HCT116 (cell line): ENCODE measurements around the gene FRAS1. TPM values are rescaled to one million over a fixed set of nuclear protein-coding genes. Genes with fewer than 3 reads are reported as not detected.

Source experiments
- ATAC-seq: fragments of 200-7000 bp; cut with Tn5 transposase; 2 replicates; pipeline ENCODE4 v1.9.1; 2020; ENCODE audit warnings: mild to moderate bottlenecking, moderate library complexity
- BruUV-seq: library from RNA; stranded (reverse); fragments of 400-500 nt; replicated peaks from 2 replicates; lab custom pipeline; 2021; lab: Mats Ljungman, UMichigan
- CTCF ChIA-PET: fragments of 300-600 bp; sonication (Branson Sonifier 250); formaldehyde crosslinking; loops from one replicate; lab custom pipeline; 2021; ENCODE audit warnings: antibody characterized with exemption; lab: Charles Lee
- POLR2A ChIA-PET: fragments of 300-600, 350-600 bp; sonication (Branson Sonifier 250); formaldehyde crosslinking; loops from one replicate; lab custom pipeline; 2021; ENCODE audit warnings: antibody characterized with exemption; lab: Charles Lee
- RAD21 ChIA-PET, 2 experiments: fragments of 300-600 bp; sonication (Branson Sonifier 250); formaldehyde crosslinking; loops; one replicate each; lab custom pipeline; 2023; ENCODE audit warnings: low total read pairs in 2 of 2; ENCODE audit not compliant: uncharacterized antibody in 2 of 2, unreplicated experiment in 2 of 2, low non-redundant PET in 1 of 2; lab: Charles Lee
- DNase-seq: peaks from one replicate; pipeline ENCODE4 v3.0.0-alpha.2; 2010; ENCODE audit warnings: low read depth, low spot score
- H2AFZ ChIP-seq: fragments of 200-600 bp; shearing (Covaris generic), sonication (generic); 2 replicates; pipeline ENCODE4 v1.6.1; 2017; ENCODE audit warnings: low read depth, mixed run types, mixed read lengths, antibody characterized with exemption, low read length; ENCODE audit not compliant: poor library complexity, severe bottlenecking
- H3K27ac ChIP-seq: 2 replicates; pipeline ENCODE4 v1.5.1; 2012; ENCODE audit warnings: low read depth, low read length
- H3K27me3 ChIP-seq: fragments of 200-600 bp; sonication (generic); 2 replicates; pipeline ENCODE4 v1.6.1; 2016; ENCODE audit warnings: mixed run types, low read length, mixed read lengths; ENCODE audit not compliant: insufficient read depth
- H3K36me3 ChIP-seq, 2 experiments: fragments of 200-500 bp in 1 of 2; fragments of 200-600 bp in 1 of 2; sonication (Bioruptor generic) in 1 of 2; sonication (generic) in 1 of 2; 2 replicates each; pipeline versions ENCODE4 v1.5.1 to v1.6.1; 2014 to 2016; ENCODE audit warnings: low read length in 2 of 2, inconsistent platforms in 1 of 2, mixed read lengths in 1 of 2, mixed run types in 1 of 2; ENCODE audit not compliant: insufficient read depth in 2 of 2, control insufficient read depth in 1 of 2
- H3K4me1 ChIP-seq, 2 experiments: fragments of 200-600 bp in 1 of 2; sonication (generic) in 1 of 2; 2 replicates each; pipeline versions ENCODE4 v1.5.1 to v1.6.1; 2012 to 2017; ENCODE audit warnings: low read length in 2 of 2, inconsistent platforms in 1 of 2, mild to moderate bottlenecking in 1 of 2, mixed read lengths in 1 of 2, mixed run types in 1 of 2, moderate library complexity in 1 of 2; ENCODE audit not compliant: insufficient read depth in 2 of 2, control insufficient read depth in 1 of 2
- H3K4me2 ChIP-seq: fragments of 200-600 bp; sonication (generic); 2 replicates; pipeline ENCODE4 v1.6.1; 2017; ENCODE audit warnings: mixed run types, low read length, mixed read lengths
- H3K4me3 ChIP-seq, 2 experiments: fragments of 200-600 bp in 1 of 2; sonication (generic) in 1 of 2; replicated peaks in 1 of 2; 2 replicates each; pipeline ENCODE4 v1.5.1; 2011 to 2016; ENCODE audit warnings: low read length in 2 of 2, control low read depth in 1 of 2, low read depth in 1 of 2, mild to moderate bottlenecking in 1 of 2, mixed read lengths in 1 of 2, mixed run types in 1 of 2
- H3K79me2 ChIP-seq: fragments of 200-600 bp; sonication (generic); 2 replicates; pipeline ENCODE4 v1.6.1; 2017; ENCODE audit warnings: mild to moderate bottlenecking, mixed run types, low read length, moderate library complexity, mixed read lengths; ENCODE audit not compliant: insufficient read depth
- H3K9ac ChIP-seq: fragments of 200-600 bp; sonication (generic); 2 replicates; pipeline ENCODE4 v1.6.1; 2016; ENCODE audit warnings: low read length, mixed read lengths
- H3K9me2 ChIP-seq: fragments of 200-600 bp; sonication (generic), shearing (Covaris generic); 2 replicates; pipeline ENCODE4 v1.6.1; 2017; ENCODE audit warnings: mixed run types, mild to moderate bottlenecking, moderate library complexity; ENCODE audit not compliant: insufficient read depth
- H3K9me3 ChIP-seq, 2 experiments: fragments of 200-500 bp in 1 of 2; fragments of 200-600 bp in 1 of 2; sonication (Bioruptor generic) in 1 of 2; sonication (generic) in 1 of 2; 2 replicates each; pipeline ENCODE4 v1.6.1; 2014 to 2017; ENCODE audit warnings: low read length in 2 of 2, mixed read lengths in 2 of 2, inconsistent platforms in 1 of 2, low read depth in 1 of 2, mild to moderate bottlenecking in 1 of 2, mixed run types in 1 of 2, moderate library complexity in 1 of 2; ENCODE audit not compliant: control insufficient read depth in 1 of 2, insufficient read depth in 1 of 2
- H4K20me1 ChIP-seq: fragments of 200-600 bp; sonication (generic), shearing (Covaris generic); 2 replicates; pipeline ENCODE4 v1.6.1; 2017; ENCODE audit warnings: mixed run types, mild to moderate bottlenecking, moderate library complexity; ENCODE audit not compliant: insufficient read depth
- ATF3 ChIP-seq: IDR thresholded peaks from 2 replicates; pipeline ENCODE4 v1.6.1; 2012
- CTCF ChIP-seq, 3 experiments: fragments of 200-600 bp in 1 of 3; sonication (generic) in 1 of 3; IDR thresholded peaks in 2 of 3; conservative IDR thresholded peaks in 1 of 3; 2 replicates each; pipeline ENCODE4 v1.5.1; 2012 to 2017; ENCODE audit warnings: low read depth in 2 of 3, low read length in 2 of 3, antibody characterized with exemption in 1 of 3, borderline replicate concordance in 1 of 3, control low read depth in 1 of 3, mild to moderate bottlenecking in 1 of 3, mixed read lengths in 1 of 3, mixed run types in 1 of 3, moderate library complexity in 1 of 3; ENCODE audit not compliant: insufficient read depth in 1 of 3
- EGR1 ChIP-seq: IDR thresholded peaks from 2 replicates; pipeline ENCODE4 v1.6.1; 2012; ENCODE audit warnings: low read depth
- ELF1 ChIP-seq: IDR thresholded peaks from 2 replicates; pipeline ENCODE4 v1.6.1; 2012; ENCODE audit warnings: low read depth, borderline replicate concordance
- EZH2phosphoT487 ChIP-seq: fragments of 200-600 bp; IDR thresholded peaks from 2 replicates; pipeline ENCODE4 v1.6.1; 2018; ENCODE audit warnings: antibody characterized with exemption, borderline replicate concordance
- FOSL1 ChIP-seq: IDR thresholded peaks from 2 replicates; pipeline ENCODE4 v1.6.1; 2012; ENCODE audit warnings: low read depth
- POLR2AphosphoS5 ChIP-seq: IDR thresholded peaks from 2 replicates; pipeline ENCODE4 v1.6.1; 2011; ENCODE audit warnings: mild to moderate bottlenecking, low read depth, low read length, moderate library complexity
- RAD21 ChIP-seq: IDR thresholded peaks from 2 replicates; pipeline ENCODE4 v1.6.1; 2012; ENCODE audit warnings: low read depth, mild to moderate bottlenecking
- REST ChIP-seq: IDR thresholded peaks from 2 replicates; pipeline ENCODE4 v1.6.1; 2012; ENCODE audit warnings: low read depth
- SIN3A ChIP-seq: IDR thresholded peaks from 2 replicates; pipeline ENCODE4 v1.6.1; 2012; ENCODE audit warnings: low read depth
- SP1 ChIP-seq: IDR thresholded peaks from 2 replicates; pipeline ENCODE4 v1.6.1; 2012; ENCODE audit warnings: low read depth
- SRF ChIP-seq: IDR thresholded peaks from 2 replicates; pipeline ENCODE4 v1.6.1; 2012; ENCODE audit warnings: low read depth
- ZBTB33 ChIP-seq: IDR thresholded peaks from 2 replicates; pipeline ENCODE4 v1.6.1; 2011; ENCODE audit warnings: mild to moderate bottlenecking, low read length, moderate library complexity; ENCODE audit not compliant: insufficient replicate concordance; ENCODE audit errors: extremely low read depth
- ZFX ChIP-seq: fragments of 450-650 bp; IDR thresholded peaks from 2 replicates; pipeline ENCODE4 v1.6.1; 2017
- intact Hi-C: fragments of 100-400 bp; cut with micrococcal nuclease; formaldehyde crosslinking; loops from 2 replicates; pipeline ENCODE4 v1.10.0; 2022
- total RNA-seq: library from RNA; stranded (reverse); gene quantifications from one replicate; pipeline ENCODE4 v1.2.1, GENCODE V29; 2021; ENCODE audit not compliant: unreplicated experiment

FRAS1 gene
- total RNA-seq, 1 experiment from 2014 or later: 33.5 TPM

- BruUV-seq: no TSS peak
- no peaks in the 10 kb centered on the region for H3K9me3 ChIP-seq
- no peak overlapping the region for H3K4me2 ChIP-seq
- ATAC-seq (no peak), DNase-seq (no peak)
- no peak overlapping the region for H3K27ac ChIP-seq
- RAD21 ChIA-PET: no interaction called here
- H3K79me2 ChIP-seq: peaks cover 3% of the 10 kb centered on the region; the same call in 1 of the 2 replicates
- H3K27me3 ChIP-seq: no peaks in the 10 kb centered on the region
- CTCF ChIA-PET: interaction anchor here (3.7 kb wide), 1 partner anchor 12 kb away, joined by 17 read pairs; no protein-coding TSS in a partner anchor
- H3K9ac ChIP-seq: no peak overlapping the region
- peaks cover 3% of the 10 kb centered on the region; the same call in 1 of the 2 replicates for H4K20me1 ChIP-seq
- no peak overlapping the region for H3K4me3 ChIP-seq
- H2AFZ ChIP-seq: no peak overlapping the region
- H3K4me1 ChIP-seq: no peaks in the 10 kb centered on the region
- POLR2A ChIA-PET: no interaction called here
- TF ChIP-seq EZH2phosphoT487 (no peak), EGR1 (no peak), SP1 (no peak), REST (no peak), FOSL1 (no peak), SRF (no peak), ATF3 (no peak), RAD21 (no peak), POLR2AphosphoS5 (no peak), CTCF (IDR thresholded peaks at IDR 0.05 in 2 of 3, conservative IDR thresholded peaks at IDR 0.05 in 1 of 3; ENCODE audit: borderline replicate concordance in 1 of 3, insufficient read depth in 1 of 3, low read depth in 2 of 3, low read length in 2 of 3) (no peak), ZFX (no peak), ELF1 (no peak), ZBTB33 (no peak), SIN3A (no peak)
- intact Hi-C loops: no loop called here
- no peaks in the 10 kb centered on the region; the same call in 1 of the 2 replicates for H3K9me2 ChIP-seq
- H3K36me3 ChIP-seq: no peaks in the 10 kb centered on the region; a peak in 1 of 4 replicates
Measured at GRCh38 chr4:78070731-78071282, 13.7 kb downstream of the FRAS1 start.
